HG03097 (cell line): ENCODE measurements around the gene OTOL1.

Source experiments
- ATAC-seq: cut with Tn5 transposase; IDR thresholded peaks from one replicate; pipeline ENCODE4 v1.9.1; 2021; ENCODE audit not compliant: unreplicated experiment, low FRiP score

Gene OTOL1

DNA sequence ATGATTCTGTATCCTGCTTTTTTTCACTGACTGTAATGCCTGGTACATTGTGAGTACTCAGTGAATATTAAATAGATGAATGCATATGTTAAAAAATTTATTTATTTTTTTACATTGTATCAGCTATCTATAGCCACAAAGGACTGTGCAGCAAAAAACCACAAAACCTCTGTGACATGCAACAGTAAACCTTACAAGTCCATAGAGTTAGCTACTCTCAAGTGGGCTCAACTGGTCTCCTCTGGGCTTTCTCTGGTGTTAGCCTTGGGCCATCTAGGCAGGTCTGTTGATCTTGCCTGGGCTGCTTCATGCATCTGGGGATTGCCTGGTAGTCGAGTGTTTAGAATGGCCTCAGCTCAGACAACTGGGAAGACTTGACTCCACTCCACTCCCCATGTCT, 35.3 kb downstream of the OTOL1 start:
- ATAC-seq: no peak

DNA sequence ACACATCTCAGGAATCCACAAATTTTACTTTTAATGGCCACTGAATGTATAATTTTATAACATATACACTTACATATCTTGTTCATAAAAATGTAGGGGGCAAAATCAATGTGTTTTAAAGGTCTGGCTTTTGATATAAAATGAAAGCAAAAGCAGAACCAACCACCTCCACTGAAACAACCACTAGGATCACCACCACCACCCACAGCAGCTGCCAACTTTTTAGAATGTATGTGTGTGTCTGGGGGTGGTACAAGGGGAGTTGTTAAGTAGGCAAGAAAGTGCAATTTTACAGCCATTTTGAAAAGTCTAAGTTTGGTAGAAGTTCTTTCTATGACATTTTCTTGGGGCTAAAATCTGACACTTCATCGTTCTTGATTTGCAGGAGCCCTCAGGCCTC, 44.0 kb downstream of the OTOL1 start:
- no peak for ATAC-seq

DNA sequence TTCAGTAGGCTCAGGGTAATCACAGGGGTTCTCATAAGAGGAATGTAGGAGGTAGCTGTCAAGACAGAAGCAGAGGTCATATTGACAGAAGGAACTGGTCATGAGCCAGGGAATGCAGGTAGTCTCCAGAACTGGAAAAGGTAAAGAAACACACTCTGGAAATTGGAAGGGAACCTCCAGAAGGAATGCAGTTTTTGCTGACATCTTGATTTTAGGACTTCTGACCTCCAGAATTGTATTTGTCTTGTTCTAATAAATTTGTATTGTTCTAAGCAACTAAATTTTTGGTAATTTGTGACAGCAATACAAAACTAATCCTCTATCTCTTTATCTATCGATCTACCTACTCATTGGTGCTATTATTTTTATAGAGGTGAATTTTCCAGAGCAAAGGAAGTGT, 49.2 kb downstream of the OTOL1 start:
- ATAC-seq: no peak

DNA sequence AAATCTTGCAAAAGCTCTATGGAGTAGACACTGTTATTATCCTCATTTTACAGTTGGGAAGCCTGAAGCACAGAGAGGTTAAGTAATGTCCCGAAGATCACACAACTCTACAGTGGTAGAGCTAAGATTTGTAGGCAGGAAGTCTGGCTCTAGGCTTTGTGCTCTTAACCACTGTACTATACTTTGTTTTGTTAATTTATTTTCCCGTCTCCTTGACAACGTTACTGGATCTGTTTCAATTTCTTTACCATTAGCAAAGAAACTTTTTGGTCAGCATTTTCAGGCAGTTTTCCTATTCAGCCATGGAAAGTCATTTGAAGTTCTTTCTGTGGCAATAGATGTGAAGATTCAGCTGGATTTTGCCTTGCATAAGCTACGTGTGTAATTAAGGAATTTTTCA, 51.7 kb downstream of the OTOL1 start:
- ATAC-seq: no peak

DNA sequence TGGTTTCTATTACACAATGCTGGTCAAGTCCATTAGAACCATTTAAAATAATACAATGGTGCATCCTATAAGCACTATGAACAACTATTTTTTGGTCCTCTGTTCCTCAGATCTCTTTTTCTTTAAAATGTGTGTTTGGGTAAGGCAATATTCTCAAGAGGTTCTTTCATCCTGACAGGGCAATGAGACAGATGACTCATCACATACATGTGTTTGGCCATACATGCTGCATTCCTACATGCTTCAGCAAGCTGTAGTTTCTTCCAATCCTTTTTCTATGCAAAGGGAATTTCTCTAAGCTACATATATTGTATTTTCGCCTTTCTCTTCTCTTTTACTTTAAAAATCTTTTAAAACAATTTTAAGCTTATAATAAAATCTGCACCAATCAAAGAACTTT, 52.7 kb downstream of the OTOL1 start:
- ATAC-seq: no peak

DNA sequence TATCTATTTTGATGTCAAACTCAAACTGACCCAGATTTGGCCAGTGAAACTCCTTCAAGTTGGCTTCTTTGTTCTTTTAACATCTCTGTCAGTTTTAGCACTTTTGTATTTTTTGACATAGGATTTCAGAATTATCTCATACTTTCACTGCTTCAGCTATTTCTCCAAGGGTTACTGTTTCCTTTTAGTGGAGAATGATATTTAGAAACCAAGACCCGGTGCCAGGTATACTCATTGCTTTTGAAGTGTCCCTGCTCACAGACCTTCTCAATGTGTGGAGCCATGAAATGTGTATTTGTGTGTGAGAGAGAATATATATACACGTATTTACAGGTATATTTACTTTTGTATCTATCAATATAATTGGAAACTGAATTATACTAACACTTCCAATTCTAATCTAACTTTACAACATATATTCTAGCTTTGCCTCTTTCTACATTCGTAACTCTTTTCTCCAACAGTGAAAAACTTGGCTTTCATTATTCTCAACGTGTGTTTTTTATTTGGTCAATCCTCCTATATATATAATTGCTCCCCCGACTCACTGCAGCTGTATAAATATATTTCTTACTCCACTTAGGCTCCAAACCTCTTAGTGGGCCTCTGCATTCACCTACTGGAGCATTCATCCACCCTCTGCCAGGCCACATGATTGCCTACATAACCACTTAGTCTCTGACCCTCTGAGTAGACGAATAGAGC, 54.0 kb downstream of the OTOL1 start:
- no peak for ATAC-seq

DNA sequence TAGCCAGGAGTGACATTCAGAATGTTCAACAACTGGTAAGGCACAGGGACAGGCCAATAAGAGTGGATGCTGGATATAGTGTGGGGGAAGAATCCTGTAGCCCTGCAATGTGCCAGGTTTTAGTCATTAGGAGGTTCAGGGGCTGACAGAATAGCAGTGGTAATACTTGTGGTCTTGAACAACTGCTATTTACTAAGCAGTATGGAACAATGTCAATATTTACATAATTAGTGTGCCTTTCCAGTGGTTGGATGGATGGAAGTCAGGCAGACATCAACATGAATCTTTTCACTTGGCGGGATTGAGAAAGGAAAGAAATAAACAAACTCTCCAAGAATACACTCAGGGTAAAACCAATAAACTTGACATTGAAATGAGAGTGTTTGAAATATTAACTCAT, 55.1 kb downstream of the OTOL1 start:
- no peak for ATAC-seq

DNA sequence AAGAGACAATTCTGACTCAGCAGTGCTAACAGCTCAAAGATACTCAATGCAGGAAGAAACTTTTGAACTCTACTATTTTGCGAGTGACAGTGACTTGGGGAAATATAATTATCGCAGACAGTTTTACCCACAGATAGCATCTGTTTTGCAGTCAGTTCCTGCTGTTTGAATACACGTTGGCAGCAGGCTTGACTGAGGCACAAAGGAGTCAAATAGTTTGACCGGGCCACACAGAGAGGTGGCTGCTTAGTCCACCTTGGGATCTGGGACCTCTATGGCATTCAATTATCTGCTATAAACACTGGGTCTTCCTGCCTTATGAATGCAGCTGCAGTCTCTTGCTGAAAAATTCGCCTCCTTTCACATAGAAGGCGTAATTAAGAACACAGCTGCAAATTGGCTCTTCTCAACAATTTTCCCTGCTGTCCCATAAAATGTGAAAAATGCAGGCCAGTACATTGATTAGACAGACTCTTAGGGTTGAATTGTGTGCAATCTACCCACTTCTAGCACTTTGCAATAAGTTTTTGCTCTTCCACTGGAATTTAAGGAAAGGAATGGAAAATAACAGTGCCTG, 56.5 kb downstream of the OTOL1 start:
- no peak for ATAC-seq
